Middle frontal gyrus (tissue), 1 donor: ENCODE measurements around the gene C6orf62.
A peak's percentile ranks its signal among the peaks of the same experiment; 100 is the strongest.
"Not testable (repeated sequence)": the region's sequence is repeated elsewhere in the genome, so short reads cannot be mapped to it uniquely, and the experiment has no call there.

Experiments
- DNase-seq: peaks from one replicate; pipeline ENCODE4 v3.0.0-alpha.2; 2015; ENCODE audit warnings: low spot score; ENCODE audit errors: extremely low spot score

Gene C6orf62

GRCh38 chr6:24668066-24668996, 50.6 kb downstream of the C6orf62 start:
- not testable (repeated sequence) for DNase-seq

DNA sequence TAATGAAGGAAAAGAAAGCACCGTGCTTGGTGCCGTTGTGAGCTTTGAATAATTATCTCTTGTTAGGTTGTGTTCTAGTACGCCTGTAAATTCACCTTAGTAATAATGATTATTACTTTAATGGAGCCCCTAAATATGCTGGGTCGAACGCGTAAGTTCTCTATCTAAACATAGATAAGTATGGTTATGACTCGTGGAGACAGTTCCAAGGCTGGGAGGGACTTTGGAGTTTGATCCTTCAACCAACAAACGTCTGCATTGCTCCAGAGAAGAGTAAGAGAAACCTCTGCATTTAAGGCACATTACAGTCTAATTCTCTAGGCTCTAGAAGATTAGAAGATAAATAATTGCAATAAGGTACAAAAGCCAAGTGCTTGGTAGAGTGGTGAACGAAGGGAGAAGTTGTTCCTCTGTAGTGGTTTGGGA, 51.6 kb downstream of the C6orf62 start:
- DNase-seq, result no peak

DNA sequence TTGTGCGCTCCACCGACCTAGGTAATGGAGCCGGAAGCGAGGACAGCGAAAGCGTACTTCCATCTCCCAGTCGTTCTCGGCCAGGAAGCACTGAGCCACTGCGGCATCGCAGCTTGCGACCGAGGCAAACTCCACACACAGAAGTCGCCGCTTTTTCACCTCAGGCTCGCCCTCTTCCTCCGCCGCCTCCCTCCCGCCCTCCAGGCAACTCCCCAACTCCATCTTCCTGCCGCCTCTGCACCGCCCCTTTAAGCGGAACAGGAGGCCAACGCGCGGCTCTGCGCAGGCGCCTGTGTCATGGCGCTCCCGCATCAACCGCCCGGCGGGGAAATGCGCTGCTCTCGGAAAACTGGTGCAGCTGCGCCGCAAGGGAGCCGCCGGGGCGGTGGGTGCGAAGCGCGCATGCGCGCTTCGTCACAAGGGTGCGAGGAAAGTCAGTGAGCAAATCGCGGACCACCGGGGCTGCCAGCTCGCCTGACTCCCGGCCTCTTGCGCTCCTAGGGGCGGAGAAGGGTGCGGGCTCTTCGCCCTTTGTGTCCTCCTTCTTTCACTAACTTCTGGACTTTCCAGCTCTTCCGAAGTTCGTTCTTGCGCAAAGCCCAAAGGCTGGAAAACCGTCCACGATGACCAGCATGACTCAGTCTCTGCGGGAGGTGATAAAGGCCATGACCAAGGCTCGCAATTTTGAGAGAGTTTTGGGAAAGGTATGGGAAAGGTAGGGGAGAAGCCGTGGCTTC, 52.1 kb downstream of the C6orf62 start, which contains the start of the genes ACOT13 and TDP2:
Gene ACOT13, plus strand, starts transcription at position 437 of the 737 bp plus-strand sequence. Its CDS starts 187 bp downstream, at position 624.
Gene TDP2, minus strand, starts transcription at position 259 of the 737 bp plus-strand sequence. Its CDS starts 37 bp downstream, at position 222.
- peak; percentile 96 for DNase-seq

DNA sequence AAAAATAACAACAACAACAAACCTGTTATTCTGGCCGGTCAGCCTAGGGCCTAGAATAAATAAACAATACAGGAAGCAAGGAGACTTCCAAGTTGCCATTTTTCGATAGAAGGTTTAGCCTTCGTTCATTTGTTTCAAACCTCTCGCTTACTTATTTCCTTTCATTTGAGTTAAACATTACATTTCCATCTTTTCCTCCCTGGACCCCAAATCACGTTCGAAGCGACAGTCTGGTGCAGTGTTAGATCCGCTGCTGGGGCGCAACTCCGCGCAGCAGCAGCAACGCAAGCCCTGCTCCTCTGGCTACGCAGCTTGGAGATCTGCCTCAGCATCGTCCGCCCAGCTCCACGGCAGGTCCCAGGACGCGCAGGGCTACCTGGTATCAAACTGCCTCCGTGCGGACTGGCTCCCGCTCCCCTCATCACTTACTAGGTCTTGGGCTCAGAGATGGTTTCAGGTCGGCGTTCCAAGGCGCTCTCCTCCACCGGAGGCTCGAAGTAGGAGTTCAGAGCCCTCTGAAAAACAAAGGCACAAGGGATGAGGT, 52.8 kb downstream of the C6orf62 start:
- DNase-seq, result peak; percentile 9

GRCh38 chr6:24664046-24664987, 54.6 kb downstream of the C6orf62 start:
- DNase-seq, result no peak

GRCh38 chr6:24663189-24663588, 55.8 kb downstream of the C6orf62 start:
- DNase-seq, result no peak

DNA sequence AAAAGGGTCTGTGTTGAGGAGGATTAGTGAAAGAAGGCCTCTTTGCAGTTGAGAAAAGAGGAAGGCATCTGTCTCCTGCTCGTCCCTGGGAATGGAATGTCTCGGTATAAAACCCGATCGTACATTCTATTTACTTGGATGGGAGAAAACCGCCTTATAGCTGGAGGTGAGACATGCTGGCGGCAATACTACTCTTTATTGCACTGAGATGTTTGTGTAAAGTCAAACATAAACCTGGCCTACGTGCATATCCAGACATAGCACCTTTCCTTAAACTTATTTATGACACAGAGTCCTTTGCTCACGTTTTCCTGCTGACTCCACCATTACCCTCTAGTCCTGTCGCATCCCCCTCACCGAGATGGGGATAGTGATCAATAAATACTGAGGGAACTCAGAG, 56.7 kb downstream of the C6orf62 start:
- no peak for DNase-seq

DNA sequence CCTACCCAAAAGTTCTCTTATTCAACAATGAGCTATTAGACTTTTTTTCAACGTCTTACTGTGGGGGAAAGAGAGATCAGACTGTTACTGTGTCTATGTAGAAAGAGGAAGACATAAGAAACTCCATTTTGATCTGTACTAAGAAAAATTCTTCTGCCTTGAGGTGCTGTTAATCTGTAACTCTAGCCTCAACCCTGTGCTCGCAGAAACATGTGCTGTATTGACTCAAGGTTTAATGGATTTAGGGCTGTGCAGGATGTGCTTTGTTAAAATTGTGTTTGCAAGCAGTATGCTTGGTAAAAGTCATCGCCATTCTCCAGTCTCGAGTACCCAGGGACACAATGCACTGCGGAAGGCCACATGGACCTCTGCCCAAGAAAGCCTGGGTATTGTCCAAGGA, 57.2 kb downstream of the C6orf62 start:
- not testable (repeated sequence) for DNase-seq

- DNase-seq, result no peak
Observed at GRCh38 chr6:24660105-24660504, 58.8 kb downstream of the C6orf62 start.

- DNase-seq, result no peak
Observed at GRCh38 chr6:24659561-24659960, 59.4 kb downstream of the C6orf62 start.

DNA sequence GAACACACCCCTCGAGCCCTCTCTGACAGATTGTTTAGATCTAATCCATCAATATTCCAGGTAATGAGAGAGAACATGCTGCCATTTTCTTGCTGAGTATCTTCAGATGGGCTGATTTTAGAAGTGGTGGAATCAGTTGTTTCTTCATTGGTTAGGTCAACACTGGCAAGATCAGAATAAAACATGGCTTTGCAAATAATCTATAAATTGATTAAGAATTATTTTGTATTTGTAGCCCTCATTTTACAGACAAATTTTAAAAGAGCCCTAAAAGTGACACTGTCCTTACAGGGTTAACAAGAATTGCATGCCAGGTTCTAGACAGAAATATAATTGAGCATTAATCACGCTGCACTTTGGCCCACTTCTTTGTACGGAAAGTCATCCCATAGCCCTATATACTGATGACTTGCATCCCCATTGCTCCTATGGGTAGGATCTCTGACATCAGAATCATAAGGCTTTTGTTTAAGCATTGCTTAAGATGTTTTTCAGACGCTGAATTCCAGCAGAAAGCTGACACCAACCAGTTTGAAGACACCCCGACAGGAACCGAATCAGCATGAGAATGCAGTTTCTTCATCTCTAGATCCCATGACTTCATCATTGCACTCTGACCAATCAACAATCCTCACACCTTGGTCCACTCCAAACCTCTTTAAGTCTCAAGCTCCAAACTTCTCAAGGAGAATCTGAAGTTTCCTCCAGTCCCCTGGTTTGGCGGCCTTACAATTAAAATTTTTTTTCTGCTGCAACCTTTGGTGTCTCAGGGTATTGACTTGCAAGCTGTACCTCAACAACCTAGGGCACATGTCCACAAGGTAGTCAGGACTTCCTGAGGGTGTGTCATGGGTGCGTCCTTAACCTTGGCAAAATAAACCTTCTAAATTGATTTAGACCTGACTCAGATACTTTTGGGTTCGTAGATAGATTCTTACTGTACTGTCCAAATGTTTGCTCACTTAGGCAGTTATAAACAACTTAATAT, 60.1 kb downstream of the C6orf62 start:
- no peak for DNase-seq

- DNase-seq, result no peak
Observed at GRCh38 chr6:24655215-24655614, 63.7 kb downstream of the C6orf62 start.
